H1 (cell line): ENCODE results near the gene DGCR8. TPM values are rescaled to one million over a fixed set of nuclear protein-coding genes. Genes with fewer than 3 reads are reported as not detected.

Experiments used
- CTCF ChIA-PET: fragments of 300-600 bp; sonication (Branson Sonifier 250); formaldehyde crosslinking; loops from one replicate; lab custom pipeline; 2021; ENCODE audit not compliant: partially characterized antibody; lab: Charles Lee
- POLR2A ChIA-PET: fragments of 300-600 bp; sonication (Branson Sonifier 250); formaldehyde crosslinking; loops from one replicate; lab custom pipeline; 2021; ENCODE audit warnings: inconsistent platforms; ENCODE audit not compliant: partially characterized antibody; lab: Charles Lee
- DNase-seq, 2 experiments: peaks; one replicate each; pipeline versions ENCODE4 v3.0.0 to v3.0.0-alpha.2; 2010 to 2022; ENCODE audit warnings: low spot score in 2 of 2, low read depth in 1 of 2, mixed read lengths in 1 of 2
- FAIRE-seq: peaks from 2 replicates; lab custom pipeline; 2011; peaks lifted over from hg19 to GRCh38; lab: Jason Lieb, UNC
- H2AFZ ChIP-seq: 2 replicates; pipeline ENCODE4 v1.8.1; 2012; ENCODE audit warnings: low read length, inconsistent platforms
- H2AK5ac ChIP-seq: 2 replicates; pipeline ENCODE4 v1.6.1; 2013; ENCODE audit warnings: low read depth, low read length
- H2BK120ac ChIP-seq: replicated peaks from 2 replicates; pipeline ENCODE3; 2013; ENCODE audit warnings: low read depth, low read length, inconsistent platforms
- H2BK12ac ChIP-seq: 2 replicates; pipeline ENCODE4 v1.6.1; 2013; ENCODE audit warnings: low read depth, low read length
- H2BK15ac ChIP-seq: 2 replicates; pipeline ENCODE4 v1.6.1; 2013; ENCODE audit warnings: low read length
- H2BK20ac ChIP-seq: 2 replicates; pipeline ENCODE4 v1.6.1; 2013; ENCODE audit warnings: low read length
- H2BK5ac ChIP-seq: 2 replicates; pipeline ENCODE4 v1.6.1; 2013; ENCODE audit warnings: low read depth, low read length
- H3K14ac ChIP-seq: 2 replicates; pipeline ENCODE4 v1.6.1; 2013; ENCODE audit warnings: inconsistent platforms; ENCODE audit not compliant: insufficient read length
- H3K18ac ChIP-seq: 2 replicates; pipeline ENCODE4 v1.6.1; 2013; ENCODE audit warnings: low read length; ENCODE audit errors: extremely low read depth
- H3K23ac ChIP-seq: 2 replicates; pipeline ENCODE4 v1.6.1; 2013; ENCODE audit warnings: inconsistent platforms; ENCODE audit not compliant: insufficient read length
- H3K23me2 ChIP-seq: 2 replicates; pipeline ENCODE4 v1.6.1; 2013; ENCODE audit warnings: low read depth, low read length
- H3K27ac ChIP-seq: 2 replicates; pipeline ENCODE4 v1.6.1; 2011; ENCODE audit warnings: low read depth, low read length, inconsistent platforms
- H3K27me3 ChIP-seq, 4 experiments: replicated peaks in 1 of 4; 1 replicate in 1 of 4; 2 replicates in 3 of 4; pipeline versions ENCODE4 v1.6.1 to v1.8.1; 2011 to 2013; ENCODE audit warnings: low read length in 3 of 4, mild to moderate bottlenecking in 3 of 4, inconsistent platforms in 2 of 4, mixed read lengths in 2 of 4, moderate library complexity in 1 of 4; ENCODE audit not compliant: control insufficient read depth in 3 of 4, insufficient read depth in 3 of 4; ENCODE audit errors: extremely low read depth in 1 of 4
- H3K36me3 ChIP-seq, 4 experiments: 2 replicates each; pipeline versions ENCODE4 v1.6.1 to v1.8.1; 2011 to 2013; ENCODE audit warnings: mild to moderate bottlenecking in 4 of 4, low read length in 3 of 4, moderate library complexity in 2 of 4, control low read depth in 1 of 4, inconsistent platforms in 1 of 4; ENCODE audit not compliant: insufficient read depth in 4 of 4, control insufficient read depth in 2 of 4
- H3K4ac ChIP-seq: replicated peaks from 2 replicates; pipeline ENCODE3; 2013; ENCODE audit warnings: low read length, low read depth, mixed read lengths, inconsistent platforms; ENCODE audit not compliant: insufficient read length
- H3K4me1 ChIP-seq, 4 experiments: replicated peaks in 1 of 4; 1 replicate in 1 of 4; 2 replicates in 3 of 4; pipeline versions ENCODE4 v1.6.1 to v1.8.1; 2011 to 2013; ENCODE audit warnings: low read length in 3 of 4, inconsistent platforms in 2 of 4, mixed read lengths in 1 of 4; ENCODE audit not compliant: insufficient read depth in 4 of 4, control insufficient read depth in 3 of 4
- H3K4me2 ChIP-seq, 2 experiments: 2 replicates each; pipeline versions ENCODE4 v1.6.1 to v1.8.1; 2011 to 2013; ENCODE audit warnings: low read depth in 2 of 2, low read length in 2 of 2, control low read depth in 1 of 2, inconsistent platforms in 1 of 2, mild to moderate bottlenecking in 1 of 2; ENCODE audit not compliant: insufficient read depth in 1 of 2
- H3K4me3 ChIP-seq, 4 experiments: fragments of 200-600, 300-600 bp in 1 of 4; sonication (generic), shearing (Covaris generic), sonication (Bioruptor Twin) in 1 of 4; 2 replicates each; pipeline versions ENCODE4 v1.5.1 to v1.8.1; 2011 to 2016; ENCODE audit warnings: low read length in 4 of 4, low read depth in 3 of 4, control low read depth in 2 of 4, inconsistent platforms in 2 of 4, mild to moderate bottlenecking in 2 of 4, mixed read lengths in 1 of 4, moderate library complexity in 1 of 4; ENCODE audit not compliant: insufficient read depth in 2 of 4; ENCODE audit errors: extremely low read depth in 1 of 4
- H3K56ac ChIP-seq: replicated peaks from 2 replicates; pipeline ENCODE3; 2013; ENCODE audit warnings: low read depth, mild to moderate bottlenecking, mixed read lengths, low read length, inconsistent platforms; ENCODE audit not compliant: insufficient read length
- H3K79me1 ChIP-seq: 2 replicates; pipeline ENCODE4 v1.6.1; 2013; ENCODE audit warnings: low read depth, low read length, control low read depth
- H3K79me2 ChIP-seq, 2 experiments: 2 replicates each; pipeline versions ENCODE4 v1.6.1 to v1.8.1; 2012 to 2013; ENCODE audit warnings: low read length in 2 of 2, mild to moderate bottlenecking in 2 of 2, inconsistent platforms in 1 of 2; ENCODE audit not compliant: insufficient read depth in 2 of 2, control insufficient read depth in 1 of 2
- H3K9ac ChIP-seq, 4 experiments: replicated peaks in 1 of 4; 1 replicate in 1 of 4; 2 replicates in 3 of 4; pipeline versions ENCODE4 v1.6.1 to v1.8.1; 2011 to 2013; ENCODE audit warnings: low read depth in 3 of 4, low read length in 3 of 4, control low read depth in 2 of 4, mild to moderate bottlenecking in 2 of 4, moderate library complexity in 2 of 4, inconsistent platforms in 1 of 4; ENCODE audit errors: extremely low read depth in 1 of 4
- H3K9me3 ChIP-seq, 2 experiments: 2 replicates each; pipeline versions ENCODE4 v1.6.1 to v1.8.1; 2012 to 2013; ENCODE audit warnings: mild to moderate bottlenecking in 2 of 2, moderate library complexity in 2 of 2, control low read depth in 1 of 2, inconsistent platforms in 1 of 2, low read depth in 1 of 2, low read length in 1 of 2, mixed read lengths in 1 of 2; ENCODE audit not compliant: insufficient read depth in 2 of 2
- H4K20me1 ChIP-seq, 2 experiments: replicated peaks in 1 of 2; 2 replicates each; pipeline versions ENCODE3 to v1.8.1; 2011 to 2013; ENCODE audit warnings: inconsistent platforms in 2 of 2, low read length in 2 of 2, mild to moderate bottlenecking in 1 of 2; ENCODE audit not compliant: insufficient read depth in 2 of 2, control insufficient read depth in 1 of 2
- H4K5ac ChIP-seq: 2 replicates; pipeline ENCODE4 v1.6.1; 2013; ENCODE audit warnings: low read length, low read depth, mixed read lengths, inconsistent platforms; ENCODE audit not compliant: insufficient read length
- H4K8ac ChIP-seq: 2 replicates; pipeline ENCODE4 v1.8.0; 2013; ENCODE audit warnings: mild to moderate bottlenecking, moderate library complexity, low read length, inconsistent platforms; ENCODE audit not compliant: insufficient read depth; ENCODE audit errors: extremely low read depth
- H4K91ac ChIP-seq: replicated peaks from 2 replicates; pipeline ENCODE3; 2013; ENCODE audit warnings: low read length, mixed read lengths, inconsistent platforms; ENCODE audit not compliant: insufficient read length
- CHD1 ChIP-seq: IDR thresholded peaks from 2 replicates; pipeline ENCODE4 v1.6.1; 2012; ENCODE audit warnings: low read depth, low read length, improper control_type of control experiment
- EZH2 ChIP-seq: fragments of 200-600 bp; sonication (generic); IDR thresholded peaks from 2 replicates; pipeline ENCODE4 v1.7.1; 2012; ENCODE audit warnings: low read depth, mild to moderate bottlenecking, moderate library complexity, low read length, inconsistent platforms; ENCODE audit not compliant: severe bottlenecking
- HDAC2 ChIP-seq, 2 experiments: fragments of 300-600 bp in 1 of 2; sonication (generic) in 1 of 2; IDR thresholded peaks; 2 replicates each; pipeline ENCODE4 v1.6.1; 2011 to 2012; ENCODE audit warnings: low read depth in 2 of 2, low read length in 2 of 2, mild to moderate bottlenecking in 2 of 2, moderate library complexity in 2 of 2, borderline replicate concordance in 1 of 2, inconsistent platforms in 1 of 2
- KDM5A ChIP-seq: fragments of 200-600 bp; IDR thresholded peaks from 2 replicates; pipeline ENCODE4 v1.7.1; 2012; ENCODE audit warnings: mild to moderate bottlenecking, low read length, inconsistent platforms, mixed read lengths
- MAFK ChIP-seq: IDR thresholded peaks from 2 replicates; pipeline ENCODE4 v1.6.1; 2012; ENCODE audit warnings: low read depth, mild to moderate bottlenecking, improper control_type of control experiment, low read length
- SIN3A ChIP-seq, 2 experiments: IDR thresholded peaks in 1 of 2; conservative IDR thresholded peaks in 1 of 2; 2 replicates each; pipeline ENCODE4 v1.6.1; 2011 to 2012; ENCODE audit warnings: low read length in 2 of 2, improper control_type of control experiment in 1 of 2, low read depth in 1 of 2, mild to moderate bottlenecking in 1 of 2
- SIX5 ChIP-seq: IDR thresholded peaks from 2 replicates; pipeline ENCODE4 v1.6.1; 2011; ENCODE audit warnings: mild to moderate bottlenecking, low read depth, low read length
- SP1 ChIP-seq: IDR thresholded peaks from 2 replicates; pipeline ENCODE4 v1.6.1; 2011; ENCODE audit warnings: low read depth, low read length
- SP4 ChIP-seq: IDR thresholded peaks from 2 replicates; pipeline ENCODE4 v1.6.1; 2012; ENCODE audit warnings: low read length, inconsistent platforms
- WGBS, 2 experiments: shearing (Covaris generic) in 1 of 2; methylation state at CpG; one replicate each; pipeline versions ENCODE4 v1.1.6 to v1.1.7; 2013 to 2015; ENCODE audit warnings: low lambda C conversion rate in 2 of 2, mixed read lengths in 2 of 2, inconsistent platforms in 1 of 2, low coverage in 1 of 2, missing lambda C conversion rate in 1 of 2; ENCODE audit not compliant: insufficient replicate concordance in 2 of 2, insufficient coverage in 1 of 2, insufficient read length in 1 of 2; ENCODE audit errors: extremely low coverage in 1 of 2, missing lambda C conversion rate in 1 of 2; 5-methylcytosine and 5-hydroxymethylcytosine counted together
- polyA plus RNA-seq, 7 experiments: library from polyadenylated mRNA; depleted of rRNA in 3 of 7; stranded (reverse) in 5 of 7; unstranded in 2 of 7; fragments of >200 nt in 5 of 7; fragments of 200-250 nt in 2 of 7; gene quantifications; 1 replicate in 5 of 7; 2 replicates in 1 of 7; 4 replicates in 1 of 7; pipeline versions ENCODE4 v1.2.1 to v1.2.3, GENCODE V29; 2011 to 2013; ENCODE audit warnings: missing spikeins in 2 of 7, mixed read lengths in 2 of 7
- total RNA-seq: library from RNA; stranded (reverse); fragmentation: NEBNext Ultra II Directional; extraction: Animal tissue kit (Norgen Biotek cat#: 25700); gene quantifications from 2 replicates; pipeline ENCODE4 v1.2.1, GENCODE V29; 2021

The DGCR8 gene
- total and polyA plus RNA-seq, 2 of the 8 experiments (the other 6 are each of a cell fraction or from before 2014, with no cell fraction given), result 23.7 to 43.7 TPM

DNA sequence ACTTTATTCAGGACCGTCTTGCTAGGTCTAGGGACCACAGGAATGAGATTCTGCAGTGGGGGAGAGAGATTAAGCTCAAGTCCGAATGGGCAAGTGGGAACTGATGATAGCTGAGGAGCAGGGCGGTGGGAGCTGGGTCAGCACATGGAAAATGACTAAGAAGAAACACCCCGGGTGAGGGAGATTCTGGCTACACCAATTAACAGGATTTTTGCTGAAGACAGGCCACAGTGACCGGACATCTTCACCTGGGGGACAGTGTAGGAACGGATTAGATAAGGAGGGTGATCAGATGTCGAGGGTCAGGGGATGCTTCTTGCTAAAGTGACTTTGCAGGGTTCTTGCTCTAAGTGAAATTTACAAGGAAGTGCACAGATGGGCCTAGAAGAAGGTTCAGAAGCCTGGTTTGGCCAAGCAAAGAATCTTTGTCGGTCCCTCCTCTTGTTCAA, 8.5 kb upstream of the DGCR8 start:
- Histone ChIP-seq H3K23ac (no peak overlapping the region), H3K18ac (no peak overlapping the region), H3K9ac (no peak overlapping the region), H3K27ac (no peak overlapping the region), H2BK120ac (no peak overlapping the region), H4K91ac (no peak overlapping the region), H4K20me1 (no peaks in the 10 kb centered on the region), H3K79me1 (no peaks in the 10 kb centered on the region), H3K14ac (no peak overlapping the region), H2BK12ac (no peak overlapping the region), H3K4me3 (no peak overlapping the region), H3K27me3 (peaks cover 0 to 3% (median 0%) of the 10 kb centered on the region in 4 experiments; a peak in 3 of 7 replicates), H3K4me2 (no peak overlapping the region), H3K56ac (no peak overlapping the region), H4K5ac (no peak overlapping the region), H4K8ac (no peak overlapping the region), H3K4me1 (no peaks in the 10 kb centered on the region), H2BK5ac (no peak overlapping the region), H2BK15ac (no peak overlapping the region), H3K36me3 (no peaks in the 10 kb centered on the region), H2BK20ac (no peak overlapping the region), H3K23me2 (no peaks in the 10 kb centered on the region), H3K4ac (no peak overlapping the region), H3K9me3 (no peaks in the 10 kb centered on the region), H3K79me2 (no peaks in the 10 kb centered on the region), H2AK5ac (no peak overlapping the region), H2AFZ (no peak overlapping the region)
- TF ChIP-seq SIX5, result no peak
- no peak for TF ChIP-seq SIN3A (conservative IDR thresholded peaks at IDR 0.05 in 1 of 2, IDR thresholded peaks at IDR 0.05 in 1 of 2; ENCODE audit: low read depth in 1 of 2, low read length in 2 of 2)
- TF ChIP-seq KDM5A, result no peak
- no peak for TF ChIP-seq SP1
- no peak for TF ChIP-seq CHD1
- no peak for TF ChIP-seq MAFK
- no peak for TF ChIP-seq HDAC2 (IDR thresholded peaks at IDR 0.05; ENCODE audit: borderline replicate concordance in 1 of 2, low read depth in 2 of 2, low read length in 2 of 2)
- no peak for TF ChIP-seq SP4
- no peak for TF ChIP-seq EZH2
- DNase-seq (no peak), FAIRE-seq (no peak)
- POLR2A ChIA-PET, result interaction anchor here (1.3 kb wide), 1 partner anchor 14 kb away, joined by 3 read pairs; no protein-coding TSS in a partner anchor
- 84% methylated on average over 8 of the region's 8 CpGs; no CpG with 5 or more reads in 1 of the 2 experiments for WGBS, 2 experiments
- CTCF ChIA-PET, result interaction anchor here (0.7 to 1.1 kb wide), 4 partner anchors 10 to 42 kb away, joined by 3 to 4 read pairs (median 3); no protein-coding TSS in a partner anchor
